Osteoblast (primary cell): ENCODE data around the gene VPREB3. TPM values are rescaled to one million over a fixed set of nuclear protein-coding genes. Genes with fewer than 3 reads are reported as not detected.

ENCODE experiments used
- DNase-seq: peaks from one replicate; pipeline ENCODE4 v3.0.0; 2011; ENCODE audit warnings: low spot score, mixed read lengths; ENCODE audit not compliant: insufficient read length; ENCODE audit errors: missing footprints
- H2AFZ ChIP-seq: 2 replicates; pipeline ENCODE4 v1.6.0; 2011; ENCODE audit warnings: mild to moderate bottlenecking, low read length
- H3K27ac ChIP-seq: 2 replicates; pipeline ENCODE4 v1.5.1; 2011; ENCODE audit warnings: mild to moderate bottlenecking, low read depth, low read length, moderate library complexity
- H3K27me3 ChIP-seq: 2 replicates; pipeline ENCODE4 v1.6.0; 2012; ENCODE audit warnings: mild to moderate bottlenecking, control low read depth, inconsistent platforms, low read length, moderate library complexity; ENCODE audit not compliant: insufficient read depth
- H3K36me3 ChIP-seq: 2 replicates; pipeline ENCODE4 v1.5.1; 2011; ENCODE audit warnings: mild to moderate bottlenecking, low read length, control low read depth, moderate library complexity; ENCODE audit not compliant: insufficient read depth
- H3K4me1 ChIP-seq: 2 replicates; pipeline ENCODE4 v1.5.1; 2011; ENCODE audit warnings: mild to moderate bottlenecking, low read length, control low read depth, moderate library complexity; ENCODE audit not compliant: insufficient read depth
- H3K4me2 ChIP-seq: 2 replicates; pipeline ENCODE4 v1.6.0; 2011; ENCODE audit warnings: mild to moderate bottlenecking, low read length; ENCODE audit not compliant: insufficient read depth
- H3K4me3 ChIP-seq: fragments of 200-600 bp; sonication (generic); 3 replicates; pipeline ENCODE4 v1.5.1; 2012; ENCODE audit warnings: mild to moderate bottlenecking, low read length, inconsistent platforms; ENCODE audit not compliant: insufficient read depth
- H3K79me2 ChIP-seq: 2 replicates; pipeline ENCODE4 v1.6.0; 2012; ENCODE audit warnings: mild to moderate bottlenecking, low read length, control low read depth, inconsistent platforms; ENCODE audit not compliant: insufficient read depth
- H3K9me3 ChIP-seq: 2 replicates; pipeline ENCODE4 v1.5.1; 2011; ENCODE audit warnings: low read depth, low read length, control low read depth
- H4K20me1 ChIP-seq: 2 replicates; pipeline ENCODE4 v1.6.0; 2012; ENCODE audit warnings: mild to moderate bottlenecking, low read length, control low read depth; ENCODE audit not compliant: insufficient read depth
- CTCF ChIP-seq: IDR thresholded peaks from 2 replicates; pipeline ENCODE4 v1.5.1; 2011; ENCODE audit warnings: mild to moderate bottlenecking, low read depth, low read length, moderate library complexity; ENCODE audit errors: extremely low read depth
- total RNA-seq: library from RNA; depleted of rRNA; stranded (reverse); fragments of >200 nt; gene quantifications from 2 replicates; pipeline ENCODE4 v1.2.3, GENCODE V29; 2012

The VPREB3 gene
- total RNA-seq, 1 donor, result not detected

- Histone ChIP-seq H3K9me3 (no peaks in the 10 kb centered on the region), H3K4me2 (peak within 1 kb of the TSS; percentile 97), H3K79me2 (peaks cover 11% of the 10 kb centered on the region), H3K36me3 (no peaks in the 10 kb centered on the region), H3K4me1 (peaks cover 13% of the 10 kb centered on the region), H3K27ac (peak within 1 kb of the TSS; percentile 75), H3K27me3 (no peaks in the 10 kb centered on the region), H2AFZ (peak within 1 kb of the TSS; percentile 95), H3K4me3 (peak within 1 kb of the TSS; percentile 89), H4K20me1 (peaks cover 4% of the 10 kb centered on the region)
- TF ChIP-seq CTCF, result no peak
- DNase-seq, result peak; percentile 98
Observed at GRCh38 chr22:23750714-23751440, 3.3 kb downstream of the VPREB3 start, which contains the start of gene ZNF70. Gene ZNF70 (minus strand): TSS chr22:23751112. CDS start chr22:23745140, 5,972 bp downstream.

- no peaks in the 10 kb centered on the region for H3K9me3 ChIP-seq
- H3K36me3 ChIP-seq, result peaks cover under 1% of the 10 kb centered on the region
- H3K79me2 ChIP-seq, result peaks cover 11% of the 10 kb centered on the region
- peaks cover 4% of the 10 kb centered on the region for H4K20me1 ChIP-seq
- TF ChIP-seq CTCF, result no peak
- peak overlapping the region; percentile 97 for H3K4me2 ChIP-seq
- H3K27ac ChIP-seq, result peak overlapping the region; percentile 8
- peaks cover 13% of the 10 kb centered on the region for H3K4me1 ChIP-seq
- peak; percentile 72 for DNase-seq
- no peaks in the 10 kb centered on the region for H3K27me3 ChIP-seq
- H2AFZ ChIP-seq, result peak overlapping the region; percentile 80
- peak overlapping the region; percentile 89 for H3K4me3 ChIP-seq
Observed at GRCh38 chr22:23750367-23750713, 3.9 kb downstream of the VPREB3 start.

GRCh38 chr22:23749841-23750301, 4.4 kb downstream of the VPREB3 start:
- peaks cover 5% of the 10 kb centered on the region for H3K36me3 ChIP-seq
- H3K79me2 ChIP-seq, result peaks cover 11% of the 10 kb centered on the region
- peak; percentile 92 for DNase-seq
- peaks cover 4% of the 10 kb centered on the region for H4K20me1 ChIP-seq
- H3K9me3 ChIP-seq, result no peaks in the 10 kb centered on the region
- H2AFZ ChIP-seq, result peak overlapping the region; percentile 2
- TF ChIP-seq CTCF, result no peak
- no peaks in the 10 kb centered on the region for H3K27me3 ChIP-seq
- peak overlapping the region; percentile 89 for H3K4me3 ChIP-seq
- no peak overlapping the region for H3K27ac ChIP-seq
- H3K4me1 ChIP-seq, result peaks cover 13% of the 10 kb centered on the region
- H3K4me2 ChIP-seq, result peak overlapping the region; percentile 97

GRCh38 chr22:23745791-23746190, 8.4 kb downstream of the VPREB3 start:
- Histone ChIP-seq H3K9me3 (peaks cover 5% of the 10 kb centered on the region), H3K36me3 (peaks cover 23% of the 10 kb centered on the region), H3K4me3 (no peak overlapping the region), H4K20me1 (peaks cover 4% of the 10 kb centered on the region), H3K4me1 (peaks cover 13% of the 10 kb centered on the region), H3K4me2 (no peak overlapping the region), H3K27ac (no peak overlapping the region), H2AFZ (no peak overlapping the region), H3K27me3 (no peaks in the 10 kb centered on the region), H3K79me2 (peaks cover 11% of the 10 kb centered on the region)
- peak; percentile 64 for DNase-seq
- no peak for TF ChIP-seq CTCF
